ENCODE data around the gene NOL6.

- TF ChIP-seq CTCF (IDR thresholded peaks at IDR 0.05; ENCODE audit: control extremely low read depth in 1 of 3, insufficient read depth in 1 of 3, low read depth in 1 of 3, low read length in 3 of 3) (no peak), SP1 (IDR thresholded peaks at IDR 0.05; ENCODE audit: low read depth, low read length) (no peak), CEBPB (IDR thresholded peaks at IDR 0.05; ENCODE audit: low read depth, low read length) (no peak), NRF1 (IDR thresholded peaks at IDR 0.05; ENCODE audit: low read depth, low read length) (no peak), EP300 (IDR thresholded peaks at IDR 0.05; ENCODE audit: borderline replicate concordance in 1 of 2, low read depth in 2 of 2, low read length in 2 of 2) (no peak), ATF3 (IDR thresholded peaks at IDR 0.05; ENCODE audit: insufficient read depth, low read depth, low read length) (no peak)
Measured at GRCh38 chr9:33463151-33463550, 10.6 kb downstream of the NOL6 start.
